Measurements from ENCODE around the gene CWC25. TPM values are rescaled to one million over a fixed set of nuclear protein-coding genes. Genes with fewer than 3 reads are reported as not detected.

Gene CWC25
- total and polyA plus RNA-seq, 9 of the 15 experiments (the other 6 are each of a cell fraction or from before 2014, with no cell fraction given) = 16.5 to 27.4 (median 23.0) TPM

DNA sequence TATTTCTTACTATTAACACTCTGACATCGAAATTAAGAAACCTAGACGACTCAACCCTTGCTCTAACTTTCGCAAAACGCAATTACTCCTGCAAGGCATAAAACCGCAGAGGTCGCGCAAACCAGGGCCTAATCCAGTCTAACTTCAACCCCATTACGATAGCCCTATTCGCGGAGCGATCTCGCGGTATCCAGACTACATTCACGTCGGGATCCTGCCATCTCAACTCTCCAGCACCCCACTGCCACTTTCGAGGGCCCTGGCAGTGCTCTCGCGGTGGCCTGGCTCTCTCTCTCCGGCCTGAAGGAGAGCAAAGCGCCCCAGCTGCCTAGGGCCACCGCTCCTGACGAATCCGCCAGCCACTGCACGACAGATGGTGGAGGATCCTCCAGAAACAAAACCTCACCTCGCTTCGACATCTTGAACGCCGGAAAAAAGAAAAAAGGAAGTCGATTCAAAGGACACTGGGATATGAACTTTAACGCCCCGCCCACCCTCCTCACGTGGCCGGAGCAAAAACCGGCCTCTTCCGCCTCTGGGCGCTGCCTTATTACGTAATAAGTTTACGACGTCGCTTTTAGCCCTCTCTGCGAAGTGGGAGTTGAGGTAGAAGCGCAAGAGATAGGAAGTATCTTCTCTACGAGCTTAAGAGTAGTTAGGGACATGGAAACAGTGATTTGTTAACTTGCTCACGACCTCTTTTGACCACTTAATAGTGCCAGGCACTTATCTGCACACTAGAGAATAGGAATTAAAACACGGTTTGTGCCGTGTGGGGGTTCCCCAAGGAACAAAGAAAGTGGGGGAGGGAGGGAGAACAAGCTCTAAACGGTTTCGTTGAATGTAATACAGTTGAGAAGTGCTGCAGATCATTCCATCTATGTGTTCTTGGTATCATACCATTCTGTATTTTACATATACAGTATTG, 28.4 kb upstream of the CWC25 start, which contains the start of gene RPL23 (continued):
- TF ChIP-seq RB1 (IDR thresholded peaks at IDR 0.05; ENCODE audit: low read depth) (peak; percentile 52; the same call in 1 of the 2 replicates), KLF13 (tag; IDR thresholded peaks at IDR 0.05; ENCODE audit: borderline replicate concordance, low read depth) (peak; percentile 91; the same call in 1 of the 2 replicates), RFX1 (IDR thresholded peaks at IDR 0.05) (no peak), RHOXF2B (CRISPR knock-in tag; conservative IDR thresholded peaks at IDR 0.05) (no peak), ZNF140 (CRISPR knock-in tag; IDR thresholded peaks at IDR 0.05) (no peak), ZNF316 (IDR thresholded peaks at IDR 0.05) (no peak), NRF1 (conservative IDR thresholded peaks at IDR 0.05 in 1 of 2, IDR thresholded peaks at IDR 0.05 in 1 of 2) (peak; percentile 44 to 51; a peak in 2 of 4 replicates), ATF3 (IDR thresholded peaks at IDR 0.05) (peak; percentile 82), ATF3 (CRISPR knock-in tag; conservative IDR thresholded peaks at IDR 0.05) (peak; percentile 72; the same call in 1 of the 2 replicates), TEAD2 (tag; IDR thresholded peaks at IDR 0.05) (no peak), TARDBP (IDR thresholded peaks at IDR 0.05) (no peak; the same call in 1 of the 2 replicates), SNAPC5 (CRISPR knock-in tag; IDR thresholded peaks at IDR 0.05) (no peak), SRF (CRISPR knock-in tag; IDR thresholded peaks at IDR 0.05) (no peak; a peak in 1 of 4 replicates)
- TF ChIP-seq, protein P1, sequence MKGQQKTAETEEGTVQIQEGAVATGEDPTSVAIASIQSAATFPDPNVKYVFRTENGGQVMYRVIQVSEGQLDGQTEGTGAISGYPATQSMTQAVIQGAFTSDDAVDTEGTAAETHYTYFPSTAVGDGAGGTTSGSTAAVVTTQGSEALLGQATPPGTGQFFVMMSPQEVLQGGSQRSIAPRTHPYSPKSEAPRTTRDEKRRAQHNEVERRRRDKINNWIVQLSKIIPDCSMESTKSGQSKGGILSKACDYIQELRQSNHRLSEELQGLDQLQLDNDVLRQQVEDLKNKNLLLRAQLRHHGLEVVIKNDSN (CRISPR knock-in tag; IDR thresholded peaks at IDR 0.05) = peak; percentile 97
- TF ChIP-seq, protein P2, sequence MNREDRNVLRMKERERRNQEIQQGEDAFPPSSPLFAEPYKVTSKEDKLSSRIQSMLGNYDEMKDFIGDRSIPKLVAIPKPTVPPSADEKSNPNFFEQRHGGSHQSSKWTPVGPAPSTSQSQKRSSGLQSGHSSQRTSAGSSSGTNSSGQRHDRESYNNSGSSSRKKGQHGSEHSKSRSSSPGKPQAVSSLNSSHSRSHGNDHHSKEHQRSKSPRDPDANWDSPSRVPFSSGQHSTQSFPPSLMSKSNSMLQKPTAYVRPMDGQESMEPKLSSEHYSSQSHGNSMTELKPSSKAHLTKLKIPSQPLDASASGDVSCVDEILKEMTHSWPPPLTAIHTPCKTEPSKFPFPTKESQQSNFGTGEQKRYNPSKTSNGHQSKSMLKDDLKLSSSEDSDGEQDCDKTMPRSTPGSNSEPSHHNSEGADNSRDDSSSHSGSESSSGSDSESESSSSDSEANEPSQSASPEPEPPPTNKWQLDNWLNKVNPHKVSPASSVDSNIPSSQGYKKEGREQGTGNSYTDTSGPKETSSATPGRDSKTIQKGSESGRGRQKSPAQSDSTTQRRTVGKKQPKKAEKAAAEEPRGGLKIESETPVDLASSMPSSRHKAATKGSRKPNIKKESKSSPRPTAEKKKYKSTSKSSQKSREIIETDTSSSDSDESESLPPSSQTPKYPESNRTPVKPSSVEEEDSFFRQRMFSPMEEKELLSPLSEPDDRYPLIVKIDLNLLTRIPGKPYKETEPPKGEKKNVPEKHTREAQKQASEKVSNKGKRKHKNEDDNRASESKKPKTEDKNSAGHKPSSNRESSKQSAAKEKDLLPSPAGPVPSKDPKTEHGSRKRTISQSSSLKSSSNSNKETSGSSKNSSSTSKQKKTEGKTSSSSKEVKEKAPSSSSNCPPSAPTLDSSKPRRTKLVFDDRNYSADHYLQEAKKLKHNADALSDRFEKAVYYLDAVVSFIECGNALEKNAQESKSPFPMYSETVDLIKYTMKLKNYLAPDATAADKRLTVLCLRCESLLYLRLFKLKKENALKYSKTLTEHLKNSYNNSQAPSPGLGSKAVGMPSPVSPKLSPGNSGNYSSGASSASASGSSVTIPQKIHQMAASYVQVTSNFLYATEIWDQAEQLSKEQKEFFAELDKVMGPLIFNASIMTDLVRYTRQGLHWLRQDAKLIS (CRISPR knock-in tag; IDR thresholded peaks at IDR 0.05) = no peak; the same call in 1 of the 2 replicates
- TF ChIP-seq, protein P3, sequence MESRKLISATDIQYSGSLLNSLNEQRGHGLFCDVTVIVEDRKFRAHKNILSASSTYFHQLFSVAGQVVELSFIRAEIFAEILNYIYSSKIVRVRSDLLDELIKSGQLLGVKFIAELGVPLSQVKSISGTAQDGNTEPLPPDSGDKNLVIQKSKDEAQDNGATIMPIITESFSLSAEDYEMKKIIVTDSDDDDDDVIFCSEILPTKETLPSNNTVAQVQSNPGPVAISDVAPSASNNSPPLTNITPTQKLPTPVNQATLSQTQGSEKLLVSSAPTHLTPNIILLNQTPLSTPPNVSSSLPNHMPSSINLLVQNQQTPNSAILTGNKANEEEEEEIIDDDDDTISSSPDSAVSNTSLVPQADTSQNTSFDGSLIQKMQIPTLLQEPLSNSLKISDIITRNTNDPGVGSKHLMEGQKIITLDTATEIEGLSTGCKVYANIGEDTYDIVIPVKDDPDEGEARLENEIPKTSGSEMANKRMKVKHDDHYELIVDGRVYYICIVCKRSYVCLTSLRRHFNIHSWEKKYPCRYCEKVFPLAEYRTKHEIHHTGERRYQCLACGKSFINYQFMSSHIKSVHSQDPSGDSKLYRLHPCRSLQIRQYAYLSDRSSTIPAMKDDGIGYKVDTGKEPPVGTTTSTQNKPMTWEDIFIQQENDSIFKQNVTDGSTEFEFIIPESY (CRISPR knock-in tag; IDR thresholded peaks at IDR 0.05) = peak; percentile 11; the same call in 1 of the 2 replicates
- TF ChIP-seq, protein P4, sequence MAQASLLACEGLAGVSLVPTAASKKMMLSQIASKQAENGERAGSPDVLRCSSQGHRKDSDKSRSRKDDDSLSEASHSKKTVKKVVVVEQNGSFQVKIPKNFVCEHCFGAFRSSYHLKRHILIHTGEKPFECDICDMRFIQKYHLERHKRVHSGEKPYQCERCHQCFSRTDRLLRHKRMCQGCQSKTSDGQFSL (CRISPR knock-in tag; IDR thresholded peaks at IDR 0.05) = 0 out of 2 replicates have a peak, but pooled peaks have one; percentile 19
- TF ChIP-seq, protein P4 (tag; IDR thresholded peaks at IDR 0.05) = 0 out of 4 replicates have a peak, but pooled peaks of 1 of the 2 experiments have one; percentile 39

Data from K562 (cell line).